HG02759 (cell line): ENCODE results near the gene USP6NL.

ENCODE experiments used
- ATAC-seq: cut with Tn5 transposase; IDR thresholded peaks from one replicate; pipeline ENCODE4 v1.9.1; 2021; ENCODE audit warnings: mild to moderate bottlenecking, moderate library complexity; ENCODE audit not compliant: unreplicated experiment

USP6NL gene

DNA sequence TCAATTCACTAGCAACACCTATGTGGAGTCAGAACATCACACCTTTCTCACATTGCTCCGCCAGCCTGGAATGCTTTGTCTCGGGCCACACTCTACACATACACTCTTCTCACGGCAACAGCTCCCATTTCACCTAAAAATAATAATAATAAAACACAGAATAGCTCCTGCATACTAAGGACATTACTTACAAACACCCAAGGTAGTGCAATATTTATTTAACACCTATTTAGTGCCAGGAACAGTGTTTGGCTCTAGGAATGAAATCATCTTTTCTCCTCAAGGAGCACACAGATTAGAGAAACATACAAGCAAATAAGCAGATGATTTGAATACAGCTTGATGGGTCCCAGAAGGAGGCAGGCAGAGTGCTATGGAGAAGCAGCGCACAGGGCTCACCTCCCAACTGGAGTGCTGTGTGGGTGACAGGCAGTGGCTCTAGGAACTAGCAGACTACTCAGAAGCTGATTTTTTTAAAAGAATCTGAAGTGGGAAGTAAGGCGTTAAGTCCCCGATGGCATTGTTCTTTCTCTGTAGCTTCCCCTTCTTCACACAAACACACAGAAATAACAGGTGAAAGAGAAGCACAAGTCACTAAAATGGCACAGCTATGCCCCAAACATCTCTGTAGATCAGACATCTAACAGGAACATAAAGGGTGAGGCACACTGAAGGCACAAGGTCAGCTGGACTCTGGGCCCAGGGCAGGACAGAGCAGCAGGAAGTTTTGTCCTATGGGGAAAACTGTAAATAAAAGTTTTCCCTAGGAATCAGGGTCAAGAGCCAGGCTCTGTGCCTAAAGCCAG lies 16.7 kb downstream of the USP6NL start:
- ATAC-seq: peak; percentile 21

DNA sequence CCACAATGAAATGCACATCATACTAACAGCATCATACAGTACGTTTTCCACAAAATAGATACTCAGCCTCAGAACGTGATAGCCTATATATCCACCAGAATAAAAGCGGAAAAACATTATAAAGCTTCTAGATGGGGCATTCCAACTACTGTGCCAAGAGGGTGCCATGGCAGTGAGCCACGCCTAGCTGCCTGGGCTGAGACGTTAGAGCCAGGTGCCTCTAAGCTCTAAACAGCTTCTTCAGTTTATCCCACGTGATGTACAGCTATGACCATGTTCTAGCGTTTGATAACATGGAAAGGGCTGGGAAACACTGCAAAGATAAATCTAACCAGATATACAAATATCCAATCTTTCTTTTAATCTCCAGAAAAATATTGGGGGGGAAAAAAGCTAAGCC lies 17.8 kb downstream of the USP6NL start:
- ATAC-seq: no peak

DNA sequence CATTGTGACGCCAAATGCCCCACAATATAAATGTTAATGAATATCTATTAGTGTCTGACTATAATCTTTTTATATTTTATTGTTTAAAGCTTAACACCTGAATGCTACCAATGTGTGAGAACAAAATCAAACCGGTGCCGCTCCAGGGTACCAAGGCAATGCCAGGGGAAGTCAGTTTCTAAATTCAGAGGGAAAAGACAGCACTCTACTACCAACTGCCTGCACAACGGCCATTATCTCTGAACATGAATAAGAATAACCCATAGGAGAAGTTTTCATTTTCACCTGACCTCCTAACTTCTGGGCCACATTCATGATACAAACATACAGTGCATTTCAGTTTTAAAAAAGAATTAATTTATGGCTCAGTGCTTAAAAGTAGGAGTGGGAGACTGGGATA lies 21.7 kb downstream of the USP6NL start:
- no peak for ATAC-seq

DNA sequence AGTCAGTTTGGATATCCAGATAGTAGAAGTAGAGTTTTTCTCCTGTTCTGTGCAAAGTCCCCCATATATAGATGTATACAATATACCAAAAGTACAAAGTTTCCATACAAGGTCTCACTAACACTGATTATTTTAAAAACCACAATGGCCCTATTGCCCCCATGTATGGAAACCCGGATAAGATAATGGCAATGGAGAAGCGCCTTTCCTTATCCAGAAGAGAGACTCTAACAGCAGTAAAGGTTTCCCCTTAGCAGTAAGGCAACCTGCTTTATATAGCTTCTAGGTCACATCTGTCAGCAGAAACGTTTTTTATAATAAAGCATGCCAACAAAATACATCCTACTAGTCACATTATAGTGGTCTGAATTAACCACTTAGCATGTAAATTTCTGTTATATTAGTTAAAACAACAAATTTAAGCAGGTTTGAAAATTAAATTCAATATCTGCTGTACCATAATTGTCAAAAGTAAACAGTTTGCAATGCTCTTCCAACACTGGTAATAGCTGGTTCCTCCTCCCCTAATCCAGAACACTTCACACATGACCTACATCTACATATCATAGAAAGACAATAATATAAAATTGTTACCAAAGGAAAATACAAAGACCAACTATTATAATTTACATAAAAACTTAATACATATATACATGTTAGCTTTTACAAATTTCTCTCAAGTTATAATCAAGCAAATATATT lies 22.4 kb downstream of the USP6NL start:
- no peak for ATAC-seq

DNA sequence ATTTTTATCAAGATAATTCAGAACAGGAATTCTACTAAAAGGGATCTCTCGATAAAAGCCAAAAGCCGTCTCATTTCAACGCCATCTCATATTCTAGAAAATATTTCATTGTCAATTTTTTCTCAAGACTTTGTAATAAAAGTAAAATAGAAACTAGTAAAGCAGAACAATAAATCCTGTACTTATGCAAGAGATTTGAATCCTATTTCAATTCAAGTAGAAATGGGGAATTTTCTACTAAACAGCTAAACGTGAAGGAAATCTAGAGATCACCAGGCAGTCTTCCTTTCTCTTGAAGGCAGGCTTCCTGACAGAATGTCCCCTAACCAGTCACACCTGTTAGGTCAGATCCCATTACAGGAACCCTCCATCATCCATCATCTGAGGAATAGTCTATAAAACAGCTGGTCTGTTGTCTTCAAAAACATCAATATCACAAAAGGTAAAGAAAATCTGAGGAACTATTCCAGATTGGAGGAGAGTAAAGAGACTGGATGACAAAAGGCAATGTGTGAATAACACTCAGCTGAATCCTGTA lies 23.7 kb downstream of the USP6NL start:
- no peak for ATAC-seq

DNA sequence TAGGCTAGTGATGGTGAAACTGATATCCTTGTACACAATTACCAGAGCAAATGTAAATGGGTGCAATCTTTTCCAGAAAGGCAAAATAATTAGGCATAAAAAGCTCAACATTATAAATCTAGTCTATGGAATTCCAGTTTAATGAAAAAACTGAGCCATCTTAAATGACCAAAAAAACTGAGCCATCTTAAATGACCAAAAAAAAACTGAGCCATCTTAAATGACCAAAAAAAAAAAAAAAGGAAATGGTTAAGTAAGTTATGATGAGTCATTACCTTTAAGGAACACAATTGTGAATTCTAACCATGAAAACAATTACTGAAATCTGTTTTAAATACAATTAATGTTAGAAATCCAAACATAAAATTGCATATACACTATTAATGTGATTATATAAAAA lies 25.3 kb downstream of the USP6NL start:
- ATAC-seq: no peak

DNA sequence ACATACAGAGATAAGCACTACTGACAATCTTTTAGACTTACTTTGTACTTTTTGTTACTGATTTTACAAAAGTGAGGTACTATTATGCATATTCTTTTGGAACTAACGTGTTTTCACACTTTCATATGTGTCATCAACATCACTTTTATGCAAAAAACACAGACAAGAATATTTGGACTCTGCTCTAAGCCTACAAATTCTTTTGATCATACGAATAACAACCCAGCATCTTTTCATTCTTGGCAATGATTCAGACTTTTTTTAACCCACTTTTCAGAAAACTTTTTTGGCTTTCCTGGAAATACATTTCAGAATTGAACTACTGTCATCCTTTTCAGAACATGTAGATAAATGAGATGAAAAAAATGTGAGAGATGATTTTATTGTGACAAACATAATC lies 30.2 kb downstream of the USP6NL start:
- ATAC-seq: no peak

DNA sequence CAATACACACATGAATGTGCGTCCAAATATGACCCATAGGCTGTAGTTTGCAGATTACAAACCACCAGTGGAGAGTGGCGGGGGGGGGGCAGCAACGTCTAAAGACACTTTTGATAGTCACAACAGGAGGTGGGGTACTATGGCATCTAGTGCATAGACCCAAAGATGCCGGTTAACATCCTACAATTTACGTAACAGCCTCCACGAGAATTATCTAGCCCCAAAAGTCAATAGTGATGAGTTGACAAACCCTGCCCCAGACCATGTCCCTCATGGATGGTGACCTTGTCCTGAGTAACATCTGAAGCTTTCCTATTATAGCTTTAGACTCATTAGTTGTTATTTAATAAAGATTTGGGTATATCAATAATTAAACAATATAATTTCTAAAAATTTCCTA lies 31.6 kb downstream of the USP6NL start:
- ATAC-seq: no peak

DNA sequence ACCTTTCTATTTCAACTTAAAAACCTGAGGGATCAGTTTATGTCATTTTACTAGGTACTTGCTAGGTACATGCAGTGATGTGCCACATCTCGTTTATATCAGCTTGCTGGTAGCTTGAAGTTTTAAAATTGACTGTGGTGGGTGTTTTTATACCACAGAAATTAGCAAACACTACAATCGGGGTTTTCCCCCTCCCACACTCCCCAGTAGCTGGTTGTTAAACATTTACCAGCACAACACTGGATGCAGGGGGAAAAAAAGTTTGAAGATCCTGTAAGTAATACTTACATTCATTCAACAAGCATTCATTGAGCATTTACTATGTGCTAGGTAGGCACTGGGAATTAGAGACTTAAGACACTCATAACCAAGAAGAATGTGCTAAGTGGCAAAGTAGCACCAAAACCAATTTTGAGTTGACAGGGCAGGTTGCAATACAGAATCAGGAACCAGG lies 32.6 kb downstream of the USP6NL start:
- peak; percentile 73 for ATAC-seq

DNA sequence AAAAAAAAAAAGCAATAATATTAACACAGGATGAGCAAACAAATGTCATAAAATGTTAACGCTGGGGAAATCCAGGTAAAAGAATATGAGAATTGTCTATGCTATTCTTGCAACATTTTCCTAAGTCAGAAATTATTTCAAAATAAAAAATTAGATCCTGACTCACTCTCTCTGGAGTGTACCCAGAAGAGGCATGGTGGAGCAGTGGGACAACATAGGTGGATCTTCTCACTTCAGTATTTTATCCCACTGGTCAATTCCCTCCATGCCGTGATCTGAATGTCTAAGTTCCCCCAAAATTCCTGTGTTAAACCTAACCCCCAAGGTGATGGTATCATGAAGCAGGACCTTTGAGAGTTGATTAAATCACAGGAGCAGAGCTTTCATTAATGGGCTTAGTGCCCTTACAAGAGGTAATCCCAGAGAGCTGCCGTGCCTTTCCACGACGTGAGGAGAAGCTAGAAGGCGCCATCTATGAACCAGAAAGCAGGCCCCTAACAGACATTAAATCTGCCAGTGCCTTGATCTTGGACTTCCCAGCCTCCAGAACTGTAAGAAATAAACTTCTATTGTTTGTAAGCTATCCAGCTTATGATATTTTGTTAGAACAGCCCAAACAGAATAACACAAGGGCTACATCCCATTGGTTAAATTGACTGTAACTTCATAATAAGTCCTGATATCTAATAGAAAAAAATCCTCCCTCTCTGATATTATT lies 35.2 kb downstream of the USP6NL start:
- no peak for ATAC-seq

DNA sequence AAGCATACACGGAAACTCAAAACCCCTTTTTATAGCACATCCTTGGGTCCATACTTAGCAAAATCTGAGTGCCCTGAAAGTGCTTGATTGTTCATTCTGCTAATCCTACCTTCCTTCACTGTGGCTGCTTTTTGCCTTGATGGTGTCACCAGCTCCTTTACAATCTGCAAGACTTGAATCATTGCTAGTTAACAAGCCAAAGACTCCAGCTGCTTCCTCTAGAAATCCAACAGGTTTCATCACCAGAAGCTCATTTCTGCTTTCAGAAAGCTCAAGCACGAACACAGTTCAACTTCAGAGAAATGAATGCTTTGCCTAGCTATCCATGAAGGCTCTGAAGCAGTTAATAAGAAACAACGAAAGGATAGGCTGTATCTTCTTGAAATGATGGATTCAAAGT lies 38.0 kb downstream of the USP6NL start:
- ATAC-seq: peak; percentile 61

DNA sequence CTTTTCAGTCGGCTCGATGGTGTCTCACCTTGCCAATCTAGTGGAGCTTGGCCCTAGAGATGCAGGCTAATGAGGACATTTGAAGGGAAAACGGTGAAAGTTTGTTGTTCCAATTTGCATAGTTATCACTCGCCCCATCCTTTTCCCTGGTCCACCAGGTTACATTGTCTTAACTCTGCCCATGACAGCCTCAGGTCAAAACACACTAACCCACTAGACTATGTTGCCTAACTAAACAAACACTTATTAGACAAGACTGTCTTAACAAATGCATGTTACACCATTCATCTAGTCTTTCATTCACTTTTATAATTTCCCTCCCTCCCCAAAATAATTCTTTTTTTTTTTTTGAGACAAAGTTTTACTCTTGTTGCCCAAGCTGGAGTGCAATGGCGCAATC lies 40.7 kb downstream of the USP6NL start:
- no peak for ATAC-seq

DNA sequence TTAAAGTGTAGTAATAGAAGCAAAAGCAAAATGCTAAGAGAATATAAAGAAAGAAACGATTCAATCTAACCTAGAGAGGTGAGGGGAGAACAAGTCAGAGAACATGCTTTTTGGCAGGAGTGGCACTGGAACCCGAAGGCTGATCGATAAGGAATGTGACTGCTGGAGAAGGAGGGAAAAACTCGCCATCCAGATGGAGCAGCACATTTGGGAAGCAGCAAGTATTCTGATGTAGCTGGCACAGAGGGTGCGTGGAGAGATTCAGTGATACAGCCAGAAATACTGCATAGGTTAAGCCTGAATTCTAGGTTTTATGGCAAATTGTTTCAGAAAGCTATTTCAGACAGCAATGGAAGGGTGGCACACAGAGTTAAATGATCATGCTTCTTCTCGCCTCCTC lies 42.0 kb downstream of the USP6NL start:
- no peak for ATAC-seq

DNA sequence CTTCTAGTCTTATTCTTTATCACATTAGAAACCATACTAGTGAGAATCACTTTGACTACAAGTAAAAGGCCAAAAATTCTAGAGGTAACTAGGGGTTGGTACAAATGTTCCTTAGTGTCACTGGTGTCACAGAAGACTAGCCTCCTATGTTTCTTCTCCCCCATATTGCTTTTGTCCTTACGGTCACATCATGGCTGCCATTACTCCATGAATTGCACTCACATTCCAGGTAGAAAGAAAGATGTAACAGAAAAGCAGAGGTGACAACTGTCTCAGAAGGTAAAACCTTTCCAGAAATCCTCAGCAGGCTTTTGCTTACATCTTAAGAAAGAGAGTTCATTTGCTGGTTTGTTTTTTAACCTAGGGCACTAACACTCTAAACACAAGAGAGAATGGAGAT lies 42.9 kb downstream of the USP6NL start:
- ATAC-seq: no peak

DNA sequence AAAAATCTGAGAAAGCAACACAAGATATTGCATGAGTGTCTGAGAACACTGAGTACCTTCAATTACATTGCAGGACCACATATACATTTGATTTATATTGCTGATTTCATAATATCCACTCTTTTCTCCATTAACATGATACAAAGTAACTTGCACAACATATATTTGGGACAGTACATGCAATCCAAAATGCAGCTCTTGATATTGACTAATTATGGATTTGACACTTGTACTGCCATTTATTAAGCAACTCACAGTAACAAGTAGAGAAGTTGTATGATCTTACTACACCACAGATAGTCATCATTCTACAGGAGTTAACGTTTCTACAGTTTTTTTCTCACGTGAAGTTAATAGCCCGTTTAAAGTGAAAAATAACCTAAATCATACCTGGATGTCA lies 46.7 kb downstream of the USP6NL start:
- ATAC-seq: no peak

DNA sequence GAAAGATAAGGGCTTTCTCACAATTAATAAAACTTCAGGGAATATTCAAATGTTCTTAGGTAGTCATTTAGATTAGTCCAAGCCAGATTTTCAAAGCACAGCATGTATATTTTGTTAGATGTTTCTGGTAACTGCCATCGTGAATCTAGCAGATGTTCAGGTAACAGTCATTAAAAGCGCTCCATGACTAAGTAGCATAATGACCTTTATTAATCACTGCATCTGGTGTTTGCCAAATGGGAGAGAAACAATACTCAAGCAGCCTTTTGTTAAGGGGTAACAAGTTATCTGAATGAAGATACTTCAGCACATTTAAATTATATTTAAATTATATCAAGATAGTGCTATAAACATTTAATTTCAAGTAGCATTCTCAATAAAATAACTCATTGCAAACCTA lies 47.5 kb downstream of the USP6NL start:
- ATAC-seq: no peak

DNA sequence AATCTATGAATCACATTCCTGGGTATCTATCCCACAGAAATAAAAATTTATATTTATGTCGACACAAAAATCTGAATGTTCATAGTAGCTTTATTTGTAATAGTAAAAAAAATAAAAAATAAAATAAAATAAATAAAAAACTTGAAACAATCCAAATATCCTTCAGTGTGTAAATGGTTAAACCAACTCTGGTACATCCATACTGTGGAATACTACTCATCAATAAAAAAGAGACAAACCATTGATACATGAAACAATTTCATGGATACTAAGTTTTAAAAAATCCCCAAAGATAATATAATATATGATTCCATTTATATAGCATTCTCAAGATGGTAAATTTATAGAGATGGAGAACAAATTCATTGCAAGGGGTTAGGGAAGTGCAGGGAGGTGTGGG lies 48.6 kb downstream of the USP6NL start:
- no peak for ATAC-seq

DNA sequence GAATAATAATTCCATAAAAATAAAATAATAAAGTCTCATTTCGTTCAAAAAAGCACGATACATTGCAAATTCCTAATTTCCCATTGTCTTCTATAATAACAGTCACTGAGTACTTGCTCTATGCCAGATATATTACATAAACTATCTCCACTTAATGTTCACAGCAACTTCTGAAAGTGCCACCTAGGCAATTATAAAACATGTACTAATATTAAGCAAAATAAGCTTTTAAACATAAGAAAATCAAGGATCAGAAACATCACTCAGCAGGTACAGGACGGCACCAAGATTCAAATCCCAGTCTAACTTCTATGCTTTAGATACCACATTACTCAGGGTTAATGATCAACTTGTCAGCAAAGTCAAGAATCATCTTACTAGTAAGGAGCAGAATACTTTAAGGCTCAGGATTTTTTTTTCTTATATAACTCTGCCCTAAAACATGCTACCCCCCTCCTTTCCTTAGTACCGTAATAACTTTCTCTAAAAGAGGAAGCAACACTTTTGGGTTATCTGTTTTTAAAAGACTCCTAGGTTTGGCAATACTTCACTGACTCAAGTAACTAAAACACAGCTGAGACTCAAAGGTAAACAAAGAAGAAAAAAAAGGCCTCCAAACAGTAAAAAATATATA lies 51.3 kb downstream of the USP6NL start:
- peak; percentile 90 for ATAC-seq

DNA sequence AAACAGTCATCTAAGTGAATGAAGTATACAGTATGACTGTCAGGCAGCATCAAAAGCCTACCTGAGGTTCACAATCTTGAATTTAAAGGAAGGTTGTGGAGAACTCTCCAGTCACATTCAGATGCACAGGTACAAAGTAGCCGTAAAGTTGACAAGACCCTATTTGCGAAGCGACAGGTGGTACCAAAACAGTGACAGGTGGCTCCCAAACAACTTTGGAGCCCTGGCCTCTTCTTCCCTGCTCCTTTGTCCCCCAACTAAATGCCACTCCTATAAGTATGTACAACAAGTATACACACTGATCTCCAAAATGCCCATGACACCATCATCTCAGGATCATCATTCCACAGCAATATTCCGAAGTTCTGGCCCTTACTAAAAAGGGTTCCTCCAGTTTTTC lies 53.5 kb downstream of the USP6NL start:
- no peak for ATAC-seq

DNA sequence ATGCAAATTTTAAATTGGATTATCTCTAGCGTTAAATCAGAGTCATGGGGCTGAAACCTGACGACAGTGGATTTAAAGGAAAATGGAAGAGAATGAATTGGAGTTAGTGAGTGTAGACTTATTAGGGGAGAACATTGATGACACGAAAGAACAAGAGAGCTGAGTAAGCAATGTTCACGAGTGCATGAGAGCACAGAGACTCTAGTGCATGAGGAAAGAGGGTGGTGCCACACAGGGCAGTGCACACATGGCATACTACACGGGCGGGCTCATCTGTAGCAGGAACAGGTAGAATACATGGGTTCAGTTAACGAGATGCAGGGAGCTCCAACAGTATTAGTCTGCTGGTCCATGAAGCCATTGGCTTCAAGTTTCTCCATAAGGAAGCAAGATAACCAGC lies 53.9 kb downstream of the USP6NL start:
- ATAC-seq: no peak

DNA sequence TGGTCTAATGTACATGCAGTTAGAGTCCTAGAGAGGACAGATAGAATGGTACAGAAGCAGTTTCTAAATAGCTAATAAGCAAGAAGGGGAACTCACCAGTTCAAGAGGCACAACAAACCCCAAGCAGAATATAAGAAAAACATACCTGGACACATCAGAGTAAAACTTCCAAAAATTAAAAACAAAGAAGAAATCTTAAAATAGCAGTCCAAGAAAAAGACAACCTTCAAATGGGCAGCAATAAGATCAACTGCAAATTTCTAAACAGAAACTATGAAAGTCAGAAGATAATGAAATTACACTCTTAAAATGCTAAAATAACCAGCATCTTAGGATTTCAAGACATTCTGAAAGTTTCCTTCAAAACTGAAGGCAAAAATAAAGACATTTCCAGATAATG lies 55.9 kb downstream of the USP6NL start:
- ATAC-seq: no peak
